Endothelial cell of umbilical vein (primary cell): Measurements from ENCODE around the gene SMIM24. TPM values are rescaled to one million over a fixed set of nuclear protein-coding genes. Genes with fewer than 3 reads are reported as not detected.

ENCODE experiments used
- BruUV-seq: library from RNA; stranded (reverse); fragments of 400-500 nt; replicated peaks from 2 replicates; lab custom pipeline; 2021; lab: Mats Ljungman, UMichigan
- CTCF ChIA-PET: fragments of 300-600, 350-600 bp; sonication (Branson Sonifier 250); formaldehyde crosslinking; loops from one replicate; lab custom pipeline; 2021; ENCODE audit warnings: antibody characterized with exemption, inconsistent platforms; lab: Charles Lee
- POLR2A ChIA-PET: fragments of 300-600, 350-600 bp; sonication (Branson Sonifier 250); formaldehyde crosslinking; loops from one replicate; lab custom pipeline; 2021; ENCODE audit warnings: antibody characterized with exemption, inconsistent platforms; lab: Charles Lee
- DNase-seq: peaks from one replicate; pipeline ENCODE4 v3.0.0-alpha.2; 2011; ENCODE audit warnings: low read depth, low spot score
- FAIRE-seq: peaks from 2 replicates; lab custom pipeline; 2011; peaks lifted over from hg19 to GRCh38; lab: Jason Lieb, UNC
- H2AFZ ChIP-seq: 2 replicates; pipeline ENCODE4 v1.6.0; 2012; ENCODE audit warnings: low read depth, low read length, control low read depth, inconsistent platforms
- H3K27ac ChIP-seq: 2 replicates; pipeline ENCODE4 v1.5.1; 2011; ENCODE audit warnings: low read depth, mild to moderate bottlenecking, control low read depth, low read length, moderate library complexity; ENCODE audit not compliant: insufficient read depth
- H3K27me3 ChIP-seq, 2 experiments: 2 replicates each; pipeline versions ENCODE4 v1.6.0 to v1.6.1; 2011; ENCODE audit warnings: low read length in 2 of 2, mixed read lengths in 1 of 2; ENCODE audit not compliant: control insufficient read depth in 2 of 2, insufficient read depth in 2 of 2
- H3K36me3 ChIP-seq, 2 experiments: 2 replicates in 1 of 2; 3 replicates in 1 of 2; pipeline ENCODE4 v1.5.1; 2011; ENCODE audit warnings: low read length in 2 of 2, mild to moderate bottlenecking in 1 of 2, moderate library complexity in 1 of 2; ENCODE audit not compliant: control insufficient read depth in 2 of 2, insufficient read depth in 2 of 2; ENCODE audit errors: extremely low read depth in 1 of 2
- H3K4me1 ChIP-seq: 3 replicates; pipeline ENCODE4 v1.5.1; 2011; ENCODE audit warnings: mild to moderate bottlenecking, low read length; ENCODE audit not compliant: control insufficient read depth, insufficient read depth; ENCODE audit errors: extremely low read depth
- H3K4me2 ChIP-seq: 2 replicates; pipeline ENCODE4 v1.6.1; 2011; ENCODE audit warnings: low read length, control low read depth, mixed read lengths; ENCODE audit not compliant: insufficient read depth
- H3K4me3 ChIP-seq, 3 experiments: fragments of 200-600 bp in 1 of 3; sonication (generic), shearing (Covaris generic) in 1 of 3; replicated peaks in 1 of 3; 2 replicates each; pipeline ENCODE4 v1.5.1; 2011 to 2016; ENCODE audit warnings: control low read depth in 3 of 3, low read length in 3 of 3, mild to moderate bottlenecking in 2 of 3, inconsistent platforms in 1 of 3, low read depth in 1 of 3, moderate library complexity in 1 of 3; ENCODE audit not compliant: insufficient read depth in 1 of 3
- H3K79me2 ChIP-seq: 2 replicates; pipeline ENCODE4 v1.6.0; 2012; ENCODE audit warnings: low read length, inconsistent platforms; ENCODE audit not compliant: control insufficient read depth, insufficient read depth
- H3K9ac ChIP-seq: replicated peaks from 2 replicates; pipeline ENCODE3; 2011; ENCODE audit warnings: low read length, control low read depth; ENCODE audit not compliant: insufficient read depth; ENCODE audit errors: extremely low read depth
- H3K9me1 ChIP-seq: replicated peaks from 3 replicates; pipeline ENCODE4 v1.6.0; 2011; ENCODE audit warnings: mild to moderate bottlenecking, low read length; ENCODE audit not compliant: control insufficient read depth, insufficient read depth; ENCODE audit errors: extremely low read depth
- H3K9me3 ChIP-seq: replicated peaks from 2 replicates; pipeline ENCODE4 v1.5.1; 2012; ENCODE audit warnings: low read length, inconsistent platforms; ENCODE audit not compliant: control insufficient read depth, insufficient read depth
- H4K20me1 ChIP-seq: replicated peaks from 2 replicates; pipeline ENCODE3; 2011; ENCODE audit warnings: mild to moderate bottlenecking, low read length; ENCODE audit not compliant: control insufficient read depth, insufficient read depth; ENCODE audit errors: extremely low read depth
- EZH2 ChIP-seq: IDR thresholded peaks from 2 replicates; pipeline ENCODE4 v1.6.1; 2012; ENCODE audit warnings: borderline replicate concordance, low read depth, mild to moderate bottlenecking, moderate library complexity, low read length, inconsistent platforms; ENCODE audit not compliant: severe bottlenecking
- FOS ChIP-seq: IDR thresholded peaks from 2 replicates; pipeline ENCODE4 v1.6.1; 2011; ENCODE audit warnings: mild to moderate bottlenecking, low read length, moderate library complexity, borderline replicate concordance; ENCODE audit not compliant: insufficient read depth
- GATA2 ChIP-seq: IDR thresholded peaks from 2 replicates; pipeline ENCODE4 v1.7.0; 2011; ENCODE audit warnings: low read depth, mild to moderate bottlenecking, moderate library complexity, mixed read lengths, low read length; ENCODE audit not compliant: insufficient read length, insufficient read depth
- JUN ChIP-seq: IDR thresholded peaks from 2 replicates; pipeline ENCODE4 v1.6.1; 2011; ENCODE audit warnings: borderline replicate concordance, low read depth; ENCODE audit not compliant: insufficient read length, insufficient read depth
- MYC ChIP-seq: IDR thresholded peaks from one replicate; pipeline ENCODE4 v1.6.1; 2011; ENCODE audit warnings: mild to moderate bottlenecking, low read depth, low read length
- POLR2A ChIP-seq: IDR thresholded peaks from 2 replicates; pipeline ENCODE4 v1.6.1; 2012; ENCODE audit warnings: low read depth, mild to moderate bottlenecking, control low read depth, low read length
- POLR2AphosphoS5 ChIP-seq: IDR thresholded peaks from 2 replicates; pipeline ENCODE4 v1.6.1; 2012; ENCODE audit warnings: low read depth, mild to moderate bottlenecking, control low read depth, low read length, moderate library complexity; ENCODE audit not compliant: insufficient read depth
- dilution Hi-C: fragments of 300-500 bp; cut with MboI; formaldehyde crosslinking; loops from one replicate; pipeline ENCODE4 v1.15.0; 2019; ENCODE audit warnings: low sequenced_read_pairs; ENCODE audit not compliant: extremely low pct_ligation_motif_present
- intact Hi-C: fragments of 100-400 bp; cut with micrococcal nuclease; formaldehyde crosslinking; loops from one replicate; pipeline ENCODE4 v1.10.0; 2022
- polyA plus RNA-seq, 4 experiments: library from polyadenylated mRNA; depleted of rRNA in 3 of 4; stranded (reverse) in 3 of 4; unstranded in 1 of 4; fragments of >200 nt; gene quantifications; 2 replicates each; pipeline versions ENCODE4 v1.2.1 to v1.2.3, GENCODE V29; 2011 to 2012; ENCODE audit warnings: missing spikeins in 1 of 4
- total RNA-seq: library from RNA; stranded (reverse); gene quantifications from 2 replicates; pipeline ENCODE4 v1.2.3, GENCODE V29; 2021
- TF ChIP-seq, protein P1 (sequence below): IDR thresholded peaks from 2 replicates; pipeline ENCODE4 v1.6.1; 2011; ENCODE audit not compliant: insufficient read depth, insufficient read length
- TF ChIP-seq, protein P2 (sequence below), 2 donors: IDR thresholded peaks; 1 replicate in 1 of 2; 2 replicates in 1 of 2; pipeline ENCODE4 v1.5.1; 2011; ENCODE audit warnings: low read length in 2 of 2, mild to moderate bottlenecking in 2 of 2, moderate library complexity in 2 of 2, control low read depth in 1 of 2, inconsistent platforms in 1 of 2, low read depth in 1 of 2; ENCODE audit not compliant: insufficient read depth in 1 of 2; ENCODE audit errors: extremely low read depth in 1 of 2

The SMIM24 gene
- total and polyA plus RNA-seq, 2 donors (not counting 3 experiments of a cell fraction or from before 2014, with no cell fraction given), result not detected

DNA sequence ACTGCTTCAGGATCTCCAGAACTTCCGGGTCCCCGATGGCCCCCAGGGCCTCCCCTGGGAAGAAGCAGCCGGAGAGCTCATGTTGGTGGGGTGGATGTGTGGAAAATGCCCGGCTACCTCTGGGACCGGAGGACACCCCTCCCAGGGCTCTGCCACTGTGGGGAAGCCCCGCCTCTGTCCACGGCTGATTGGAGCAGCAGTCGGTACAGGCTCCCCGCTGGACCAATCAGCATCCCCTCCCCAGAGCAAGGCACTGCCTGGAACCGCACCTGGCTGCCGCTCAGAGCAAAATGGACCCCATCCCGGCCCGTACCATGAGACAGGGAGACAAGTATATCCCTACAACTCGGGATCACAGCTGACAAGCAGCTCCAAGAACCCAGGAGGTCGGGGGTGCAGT lies 13.7 kb upstream of the SMIM24 start:
- Histone ChIP-seq H3K9me1 (no peaks in the 10 kb centered on the region), H3K36me3 (peaks cover 0 to 18% of the 10 kb centered on the region in 2 experiments), H2AFZ (no peak overlapping the region), H3K9ac (no peak overlapping the region), H3K4me3 (no peak overlapping the region), H3K4me1 (no peaks in the 10 kb centered on the region), H3K27me3 (no peaks in the 10 kb centered on the region), H3K79me2 (peaks cover 17% of the 10 kb centered on the region), H3K9me3 (no peaks in the 10 kb centered on the region), H4K20me1 (no peaks in the 10 kb centered on the region), H3K27ac (no peak overlapping the region), H3K4me2 (no peak overlapping the region)
- POLR2A ChIA-PET, result no interaction called here
- FAIRE-seq (no peak), DNase-seq (no peak)
- TF ChIP-seq GATA2 (no peak), POLR2A (no peak), MYC (no peak), POLR2AphosphoS5 (no peak), FOS (no peak), JUN (no peak), EZH2 (no peak)
- TF ChIP-seq, protein P1, sequence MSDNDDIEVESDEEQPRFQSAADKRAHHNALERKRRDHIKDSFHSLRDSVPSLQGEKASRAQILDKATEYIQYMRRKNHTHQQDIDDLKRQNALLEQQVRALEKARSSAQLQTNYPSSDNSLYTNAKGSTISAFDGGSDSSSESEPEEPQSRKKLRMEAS, result no peak
- TF ChIP-seq, protein P2, sequence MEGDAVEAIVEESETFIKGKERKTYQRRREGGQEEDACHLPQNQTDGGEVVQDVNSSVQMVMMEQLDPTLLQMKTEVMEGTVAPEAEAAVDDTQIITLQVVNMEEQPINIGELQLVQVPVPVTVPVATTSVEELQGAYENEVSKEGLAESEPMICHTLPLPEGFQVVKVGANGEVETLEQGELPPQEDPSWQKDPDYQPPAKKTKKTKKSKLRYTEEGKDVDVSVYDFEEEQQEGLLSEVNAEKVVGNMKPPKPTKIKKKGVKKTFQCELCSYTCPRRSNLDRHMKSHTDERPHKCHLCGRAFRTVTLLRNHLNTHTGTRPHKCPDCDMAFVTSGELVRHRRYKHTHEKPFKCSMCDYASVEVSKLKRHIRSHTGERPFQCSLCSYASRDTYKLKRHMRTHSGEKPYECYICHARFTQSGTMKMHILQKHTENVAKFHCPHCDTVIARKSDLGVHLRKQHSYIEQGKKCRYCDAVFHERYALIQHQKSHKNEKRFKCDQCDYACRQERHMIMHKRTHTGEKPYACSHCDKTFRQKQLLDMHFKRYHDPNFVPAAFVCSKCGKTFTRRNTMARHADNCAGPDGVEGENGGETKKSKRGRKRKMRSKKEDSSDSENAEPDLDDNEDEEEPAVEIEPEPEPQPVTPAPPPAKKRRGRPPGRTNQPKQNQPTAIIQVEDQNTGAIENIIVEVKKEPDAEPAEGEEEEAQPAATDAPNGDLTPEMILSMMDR (IDR thresholded peaks at IDR 0.05; ENCODE audit: extremely low read depth in 1 of 2, insufficient read depth in 1 of 2, low read depth in 1 of 2, low read length in 2 of 2), result no peak
- intact Hi-C loops, result no loop called here
- CTCF ChIA-PET, result interaction anchor here (3.3 kb wide), 1 partner anchor 10 kb away, joined by 20 read pairs; the partner anchor contains the start of gene SMIM44
- no TSS peak for BruUV-seq
- dilution Hi-C loops, result no loop called here
